GM20431 (cell line): ENCODE results near the gene MMEL1.

Experiments used
- in situ Hi-C: fragments of 300-500 bp; cut with MseI, MboI; formaldehyde crosslinking; loops from one replicate; pipeline ENCODE4 v1.15.0; 2020; ENCODE audit warnings: low sequenced_read_pairs; ENCODE audit not compliant: unreplicated experiment

MMEL1 gene

DNA sequence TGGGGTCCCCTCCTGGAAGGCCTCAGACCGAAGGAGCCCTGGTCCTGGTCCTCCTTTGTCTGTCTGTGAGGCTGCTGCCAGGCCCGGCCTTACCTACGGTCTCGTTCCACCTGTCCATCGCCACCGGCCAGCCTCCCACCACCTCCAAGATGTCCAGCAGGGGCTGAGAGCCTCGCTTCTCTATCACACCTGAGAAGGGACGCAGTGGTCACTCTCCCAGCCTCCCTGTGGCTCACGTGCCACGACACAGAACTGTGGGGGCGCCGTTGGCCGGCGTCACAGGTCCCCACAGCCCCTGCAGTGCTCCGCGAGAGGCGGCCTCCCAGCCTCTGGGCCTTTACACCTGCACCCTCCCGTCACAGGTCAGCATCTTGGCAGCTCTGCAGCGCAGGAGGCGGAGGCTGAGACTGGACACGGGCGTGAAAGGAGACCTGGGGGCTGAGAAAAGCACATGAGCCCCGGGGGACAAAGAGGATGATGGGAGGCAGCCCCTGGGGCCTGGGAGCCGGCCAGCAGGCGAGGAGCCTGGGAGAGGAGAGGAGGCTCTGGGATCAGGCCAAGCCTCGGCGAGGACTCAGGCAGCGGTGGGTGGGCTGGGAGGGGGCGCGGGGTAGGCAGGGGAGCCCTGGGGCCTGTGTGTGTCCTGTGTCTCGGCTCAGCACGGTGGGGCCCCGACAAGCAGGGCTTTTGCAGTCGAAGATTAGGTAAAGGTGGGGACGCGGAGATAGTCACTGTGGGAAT lies 25.8 kb downstream of the MMEL1 start:
- in situ Hi-C loops: no loop called here

DNA sequence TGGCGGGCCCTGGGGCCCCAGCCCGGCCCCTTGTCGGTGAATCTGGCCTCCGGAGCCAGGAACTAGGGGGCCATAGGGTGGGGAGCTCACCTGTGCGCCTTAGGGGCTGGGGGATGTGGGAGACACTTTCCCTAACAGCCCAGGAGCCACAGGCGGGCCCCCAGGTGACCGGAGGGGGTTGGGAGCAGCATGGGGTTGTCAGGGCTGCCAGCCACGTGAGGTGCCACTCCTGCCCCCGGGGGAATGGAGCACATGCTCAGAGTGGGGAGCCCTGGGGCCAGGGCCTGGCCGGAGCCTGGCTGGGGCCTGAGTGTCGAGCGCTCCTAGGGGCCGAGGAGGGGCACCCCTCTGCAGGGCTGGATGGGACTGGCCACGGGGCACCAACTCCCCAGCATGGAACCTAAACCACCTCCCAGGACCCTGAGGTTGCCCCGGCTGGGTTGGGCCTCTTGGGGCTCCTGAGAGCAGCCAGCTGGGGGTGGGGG lies 26.4 kb downstream of the MMEL1 start:
- in situ Hi-C loops: no loop called here

DNA sequence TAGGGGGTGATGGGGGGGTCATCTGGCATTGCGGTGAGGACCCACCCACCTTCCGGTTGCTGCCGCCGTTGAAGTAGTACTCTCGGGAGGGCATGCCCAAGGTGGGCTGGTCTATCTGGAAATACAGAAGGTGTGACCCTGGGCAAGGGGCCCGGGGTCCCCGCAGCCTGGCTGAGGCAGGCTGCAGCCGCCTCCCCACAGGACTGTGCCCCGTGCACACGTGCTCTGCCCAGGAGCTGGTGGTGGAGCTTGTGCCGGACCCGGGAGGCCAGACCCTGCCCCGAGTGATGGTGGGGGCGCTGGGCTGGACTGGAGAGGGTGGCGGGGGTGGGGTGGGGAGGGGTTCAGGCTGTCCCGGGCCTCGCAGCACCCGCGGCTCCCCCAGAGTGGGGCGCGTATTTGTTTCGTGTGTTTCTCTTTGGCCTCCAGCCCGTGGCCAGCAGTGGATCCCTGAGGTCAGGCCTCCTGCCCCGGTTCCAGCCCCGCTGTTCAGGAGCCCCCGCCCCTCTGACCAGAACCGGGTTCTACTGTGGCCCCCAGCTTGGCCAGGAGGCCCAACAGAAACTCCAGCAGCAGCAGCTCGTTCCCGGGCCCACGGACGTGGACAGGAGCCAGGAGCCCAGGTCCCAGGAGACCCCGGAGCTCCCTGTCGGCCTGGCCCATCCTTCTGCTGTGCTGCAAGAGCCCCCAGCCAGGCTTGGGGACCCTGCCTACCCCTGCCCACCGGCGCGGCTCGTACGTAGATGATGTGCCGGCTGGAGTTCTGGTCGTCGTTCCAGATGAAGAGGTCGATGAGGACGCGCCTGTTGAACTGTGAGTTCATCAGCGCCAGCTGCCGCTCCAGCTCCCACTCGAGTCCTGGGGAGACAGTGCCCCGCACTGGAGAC lies 27.1 kb downstream of the MMEL1 start:
- in situ Hi-C loops: no loop called here

- in situ Hi-C loops: no loop called here
Observed at GRCh38 chr1:2604844-2605508, 27.8 kb downstream of the MMEL1 start.

GRCh38 chr1:2604156-2604843 lies 28.5 kb downstream of the MMEL1 start:
- in situ Hi-C loops: no loop called here

GRCh38 chr1:2603521-2604155 lies 29.2 kb downstream of the MMEL1 start:
- in situ Hi-C loops: no loop called here

DNA sequence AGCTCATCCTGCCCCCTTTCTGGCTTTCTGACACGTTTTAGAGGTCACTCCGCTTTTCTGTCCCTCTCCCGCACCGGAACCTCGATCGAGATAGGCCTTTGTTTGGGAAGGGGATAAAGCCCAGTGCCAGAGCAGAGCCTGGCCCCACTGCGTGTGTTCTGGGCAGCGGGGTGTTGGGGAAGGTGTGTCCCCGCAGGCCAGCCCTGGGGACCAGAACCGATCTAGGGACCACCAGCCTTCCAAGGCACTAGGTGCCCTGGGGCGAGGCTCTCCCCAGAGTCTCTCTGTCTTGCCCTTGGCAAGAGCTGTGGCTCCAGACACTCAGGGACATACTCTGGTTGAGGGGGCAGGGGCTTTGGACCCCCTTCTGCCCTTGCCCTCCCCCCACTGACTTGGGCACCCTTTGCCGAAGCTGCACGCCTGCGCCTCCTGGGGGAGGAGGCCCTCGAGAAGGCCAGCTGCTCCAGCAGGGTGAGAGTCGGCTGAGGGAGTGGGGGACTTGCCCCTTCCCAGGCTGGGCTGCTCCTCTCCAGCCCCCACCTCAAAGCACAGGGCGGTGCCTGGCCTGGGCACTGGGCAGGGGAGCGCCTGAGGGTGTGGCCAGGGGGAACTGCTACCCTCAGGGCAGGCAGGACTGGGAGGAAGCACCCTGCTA lies 29.8 kb downstream of the MMEL1 start:
- in situ Hi-C loops: no loop called here

GRCh38 chr1:2602311-2602835 lies 30.4 kb downstream of the MMEL1 start:
- in situ Hi-C loops: no loop called here

DNA sequence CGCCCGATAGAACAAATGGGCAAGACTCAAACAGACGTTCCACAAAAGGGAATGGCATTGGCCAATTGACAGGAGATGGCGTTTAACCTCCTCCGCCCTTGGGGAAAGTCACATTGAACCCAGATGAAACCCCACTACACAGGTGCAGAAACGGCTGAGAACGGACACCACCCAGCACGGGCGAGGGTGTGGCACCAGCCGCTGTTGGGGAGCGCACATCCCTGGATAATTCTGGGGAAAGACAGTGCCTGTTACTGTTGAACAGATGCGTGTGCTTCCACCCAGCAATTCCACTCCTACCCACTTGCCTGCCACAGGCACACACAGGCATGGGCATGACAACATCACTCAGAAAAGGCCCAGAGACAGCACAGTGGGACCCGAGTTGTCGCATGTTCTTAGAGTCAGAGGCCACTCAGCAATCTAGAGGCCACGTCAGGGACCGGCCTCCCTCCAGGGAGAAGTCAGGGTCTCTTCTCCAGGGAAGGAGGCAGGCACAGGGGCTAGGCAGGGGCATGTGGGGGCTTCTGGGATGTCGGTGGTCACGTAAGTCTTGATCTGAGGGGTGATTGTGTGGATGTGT lies 31.0 kb downstream of the MMEL1 start:
- in situ Hi-C loops: no loop called here

DNA sequence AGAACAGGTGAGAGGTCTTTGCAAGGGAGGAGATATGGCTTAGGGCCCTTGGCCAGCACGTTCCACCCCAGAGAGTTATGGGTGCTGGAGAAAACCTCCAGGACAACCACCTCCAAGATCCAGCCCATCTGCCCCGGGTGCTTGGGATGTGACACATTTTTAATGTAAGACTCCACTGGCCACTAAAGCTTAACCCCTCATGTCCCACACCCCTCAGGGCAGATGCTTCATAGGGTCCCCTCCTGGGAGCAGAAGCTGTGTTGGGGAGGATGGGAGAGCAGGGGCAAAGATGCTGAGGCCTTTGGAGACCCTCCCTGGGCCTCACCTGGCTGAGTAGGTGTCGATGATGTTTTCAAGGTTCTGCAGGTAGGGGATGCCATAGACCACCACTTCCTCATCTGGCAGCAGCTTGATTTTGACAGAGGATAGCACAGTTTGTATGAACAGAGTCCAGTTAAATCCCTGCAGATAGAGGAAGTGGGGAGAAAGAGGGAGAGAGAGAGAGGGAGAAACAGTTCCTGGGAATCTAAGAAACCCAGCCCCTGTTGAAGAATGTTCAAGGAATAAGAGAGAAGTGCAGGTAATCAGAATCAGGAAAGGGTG lies 34.4 kb downstream of the MMEL1 start:
- in situ Hi-C loops: no loop called here

GRCh38 chr1:2597441-2598328 lies 35.1 kb downstream of the MMEL1 start:
- in situ Hi-C loops: no loop called here

- in situ Hi-C loops: no loop called here
Observed at GRCh38 chr1:2596530-2597333, 36.1 kb downstream of the MMEL1 start.

DNA sequence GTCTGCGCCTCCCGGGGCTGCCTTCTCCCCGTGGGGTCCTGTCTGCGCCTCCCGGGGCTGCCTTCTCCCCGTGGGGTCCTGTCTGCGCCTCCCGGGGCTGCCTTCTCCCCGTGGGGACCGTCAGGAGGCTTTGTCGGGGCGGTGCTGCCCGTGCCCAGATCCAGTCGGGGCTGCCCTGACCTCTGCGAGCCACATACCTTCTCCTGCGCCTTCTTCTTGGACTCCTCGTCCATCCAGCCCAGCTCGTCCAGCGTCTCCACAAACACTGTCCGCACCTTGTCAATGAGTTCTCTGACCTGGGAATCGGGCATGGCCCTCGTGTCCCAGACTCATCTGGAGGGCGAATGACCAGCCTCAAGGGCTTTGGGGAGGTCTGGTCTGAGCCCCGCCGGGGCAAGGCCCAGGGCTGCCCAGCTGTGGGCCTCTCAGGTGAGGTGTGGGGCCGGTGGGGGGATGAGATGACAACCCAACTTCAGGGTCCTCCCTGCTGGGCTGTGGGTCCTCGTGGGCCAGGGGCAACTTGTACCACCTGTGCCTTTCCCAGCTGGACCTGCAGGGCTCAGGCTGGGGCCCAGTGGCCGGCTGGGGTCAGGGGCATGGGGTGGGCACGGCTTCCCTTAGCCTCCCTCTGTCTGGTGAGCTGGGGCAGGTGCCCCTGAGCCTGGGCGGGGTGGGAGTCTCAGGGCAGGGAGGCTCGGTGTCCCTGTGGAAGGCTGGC lies 36.8 kb downstream of the MMEL1 start:
- in situ Hi-C loops: no loop called here

DNA sequence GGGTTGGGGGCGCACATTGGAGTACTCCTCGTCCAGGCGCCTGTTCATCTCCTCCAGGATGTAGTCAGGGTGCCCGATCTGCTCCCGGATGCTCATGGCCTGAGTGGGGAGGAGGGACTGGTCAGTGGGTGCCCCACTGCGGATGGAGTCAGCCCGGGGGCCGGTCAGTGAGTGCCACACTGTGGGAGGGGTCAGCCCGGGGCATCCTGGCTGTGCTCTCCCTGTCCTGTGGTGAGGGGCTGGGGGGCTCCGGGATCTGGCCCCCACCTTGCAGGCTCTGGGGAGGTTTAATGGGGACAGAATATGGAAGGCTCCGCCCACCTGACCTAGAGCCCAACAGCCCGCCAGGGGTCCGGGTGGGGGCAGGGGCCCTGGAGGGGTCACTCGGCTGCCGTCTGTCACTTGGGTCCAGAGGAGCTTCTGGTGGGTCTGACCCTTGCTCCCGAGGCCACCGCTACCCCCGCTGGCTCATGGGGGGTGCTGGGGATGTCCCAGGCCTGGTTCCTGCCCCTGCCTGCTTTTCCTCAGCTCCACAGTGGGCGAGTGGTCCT lies 37.5 kb downstream of the MMEL1 start:
- in situ Hi-C loops: no loop called here

- in situ Hi-C loops: no loop called here
Observed at GRCh38 chr1:2594641-2595131, 38.1 kb downstream of the MMEL1 start.
